OCI-LY1 (cell line): Measurements from ENCODE around the gene WDR41.

ENCODE experiments used
- H2AFZ ChIP-seq: fragments of 200-600 bp; sonication (generic), shearing (Covaris generic); 2 replicates; pipeline ENCODE4 v1.6.0; 2014; ENCODE audit warnings: antibody characterized with exemption, mild to moderate bottlenecking, low read length
- H3F3A ChIP-seq: fragments of 200-600 bp; sonication (generic), shearing (Covaris generic); 2 replicates; pipeline ENCODE4 v1.6.0; 2014; ENCODE audit warnings: mild to moderate bottlenecking, antibody characterized with exemption, low read length, moderate library complexity; ENCODE audit not compliant: insufficient read depth
- H3K27ac ChIP-seq: fragments of 200-600 bp; sonication (generic); 2 replicates; pipeline ENCODE4 v1.5.1; 2014; ENCODE audit warnings: low read length, mixed run types, mild to moderate bottlenecking, low read depth; ENCODE audit not compliant: poor library complexity, severe bottlenecking
- H3K27me3 ChIP-seq: fragments of 200-600 bp; sonication (generic); 2 replicates; pipeline ENCODE4 v1.6.0; 2014; ENCODE audit warnings: antibody characterized with exemption, mild to moderate bottlenecking, low read length, moderate library complexity; ENCODE audit not compliant: insufficient read depth
- H3K36me3 ChIP-seq: fragments of 200-600 bp; sonication (generic); 2 replicates; pipeline ENCODE4 v1.6.1; 2014; ENCODE audit warnings: mild to moderate bottlenecking, antibody characterized with exemption, low read length, moderate library complexity, mixed read lengths; ENCODE audit not compliant: insufficient read depth
- H3K4me1 ChIP-seq: fragments of 200-600 bp; sonication (generic); 2 replicates; pipeline ENCODE4 v1.5.1; 2014; ENCODE audit warnings: mild to moderate bottlenecking, low read length, moderate library complexity; ENCODE audit not compliant: insufficient read depth, severe bottlenecking
- H3K4me2 ChIP-seq: fragments of 200-600 bp; sonication (generic), shearing (Covaris generic); 2 replicates; pipeline ENCODE4 v1.6.1; 2014; ENCODE audit warnings: low read length
- H3K4me3 ChIP-seq: fragments of 200-600 bp; sonication (generic); 2 replicates; pipeline ENCODE4 v1.5.1; 2014; ENCODE audit warnings: low read length, low read depth, mild to moderate bottlenecking, mixed read lengths; ENCODE audit not compliant: poor library complexity, severe bottlenecking
- H3K79me2 ChIP-seq: fragments of 200-600 bp; shearing (Covaris generic); 2 replicates; pipeline ENCODE4 v1.6.1; 2016; ENCODE audit warnings: mixed run types, low read length, mixed read lengths; ENCODE audit not compliant: insufficient read depth
- H3K9ac ChIP-seq: fragments of 200-600 bp; sonication (generic), shearing (Covaris generic); 2 replicates; pipeline ENCODE4 v1.6.1; 2014; ENCODE audit warnings: mild to moderate bottlenecking, low read length, mixed read lengths
- H3K9me2 ChIP-seq: fragments of 200-600 bp; sonication (generic), shearing (Covaris generic); 2 replicates; pipeline ENCODE4 v1.6.1; 2014; ENCODE audit warnings: low read depth, mild to moderate bottlenecking, low read length, mixed read lengths
- H3K9me3 ChIP-seq: fragments of 200-600 bp; shearing (Covaris generic); 2 replicates; pipeline ENCODE4 v1.6.1; 2014; ENCODE audit warnings: low read length, mixed read lengths
- H4K20me1 ChIP-seq: fragments of 200-600 bp; sonication (generic), shearing (Covaris generic); 2 replicates; pipeline ENCODE4 v1.6.0; 2016; ENCODE audit warnings: mild to moderate bottlenecking, low read length; ENCODE audit not compliant: insufficient read depth
- EZH2 ChIP-seq: fragments of 200-600 bp; sonication (generic), shearing (Covaris generic); IDR thresholded peaks from 2 replicates; pipeline ENCODE4 v1.8.0; 2017; ENCODE audit warnings: borderline replicate concordance, mixed run types, mild to moderate bottlenecking, antibody characterized with exemption, low read length, moderate library complexity, mixed read lengths
- TF ChIP-seq, protein P1 (sequence below): fragments of 200-600 bp; sonication (generic), shearing (Covaris generic); IDR thresholded peaks from 2 replicates; pipeline ENCODE4 v1.5.1; 2017; ENCODE audit warnings: mild to moderate bottlenecking, antibody characterized with exemption, low read length, moderate library complexity, mixed read lengths

WDR41 gene

DNA sequence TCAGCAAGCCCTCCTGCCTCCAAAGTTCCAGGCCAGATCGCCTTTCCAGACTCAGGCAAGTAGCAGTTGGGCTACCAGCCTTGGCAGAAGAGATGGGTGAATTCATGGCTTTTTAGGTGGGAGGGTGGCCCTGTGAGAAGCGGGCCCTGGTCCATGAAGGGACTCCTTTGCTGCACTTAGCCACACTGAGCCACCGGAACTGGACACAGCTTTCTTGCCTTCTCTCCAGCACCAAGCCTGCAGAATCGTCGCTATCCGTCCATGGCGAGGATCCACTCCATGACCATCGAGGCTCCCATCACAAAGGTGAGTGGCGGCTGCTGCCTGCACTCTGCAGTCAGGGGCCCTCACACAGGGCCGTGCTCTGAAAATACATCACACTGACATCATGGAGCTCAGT is 85.0 kb downstream of the WDR41 start:
- Histone ChIP-seq H3K9me2 (no peaks in the 10 kb centered on the region), H4K20me1 (no peaks in the 10 kb centered on the region), H3K4me1 (no peaks in the 10 kb centered on the region), H3K79me2 (no peaks in the 10 kb centered on the region), H3F3A (no peaks in the 10 kb centered on the region), H3K9ac (no peak overlapping the region), H3K4me3 (no peak overlapping the region), H2AFZ (no peak overlapping the region), H3K9me3 (no peaks in the 10 kb centered on the region), H3K36me3 (no peaks in the 10 kb centered on the region), H3K4me2 (no peak overlapping the region), H3K27ac (no peak overlapping the region), H3K27me3 (0 out of 2 replicates have a peak, but pooled peaks cover 4% of the 10 kb centered on the region)
- TF ChIP-seq, protein P1, sequence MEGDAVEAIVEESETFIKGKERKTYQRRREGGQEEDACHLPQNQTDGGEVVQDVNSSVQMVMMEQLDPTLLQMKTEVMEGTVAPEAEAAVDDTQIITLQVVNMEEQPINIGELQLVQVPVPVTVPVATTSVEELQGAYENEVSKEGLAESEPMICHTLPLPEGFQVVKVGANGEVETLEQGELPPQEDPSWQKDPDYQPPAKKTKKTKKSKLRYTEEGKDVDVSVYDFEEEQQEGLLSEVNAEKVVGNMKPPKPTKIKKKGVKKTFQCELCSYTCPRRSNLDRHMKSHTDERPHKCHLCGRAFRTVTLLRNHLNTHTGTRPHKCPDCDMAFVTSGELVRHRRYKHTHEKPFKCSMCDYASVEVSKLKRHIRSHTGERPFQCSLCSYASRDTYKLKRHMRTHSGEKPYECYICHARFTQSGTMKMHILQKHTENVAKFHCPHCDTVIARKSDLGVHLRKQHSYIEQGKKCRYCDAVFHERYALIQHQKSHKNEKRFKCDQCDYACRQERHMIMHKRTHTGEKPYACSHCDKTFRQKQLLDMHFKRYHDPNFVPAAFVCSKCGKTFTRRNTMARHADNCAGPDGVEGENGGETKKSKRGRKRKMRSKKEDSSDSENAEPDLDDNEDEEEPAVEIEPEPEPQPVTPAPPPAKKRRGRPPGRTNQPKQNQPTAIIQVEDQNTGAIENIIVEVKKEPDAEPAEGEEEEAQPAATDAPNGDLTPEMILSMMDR: no peak

DNA sequence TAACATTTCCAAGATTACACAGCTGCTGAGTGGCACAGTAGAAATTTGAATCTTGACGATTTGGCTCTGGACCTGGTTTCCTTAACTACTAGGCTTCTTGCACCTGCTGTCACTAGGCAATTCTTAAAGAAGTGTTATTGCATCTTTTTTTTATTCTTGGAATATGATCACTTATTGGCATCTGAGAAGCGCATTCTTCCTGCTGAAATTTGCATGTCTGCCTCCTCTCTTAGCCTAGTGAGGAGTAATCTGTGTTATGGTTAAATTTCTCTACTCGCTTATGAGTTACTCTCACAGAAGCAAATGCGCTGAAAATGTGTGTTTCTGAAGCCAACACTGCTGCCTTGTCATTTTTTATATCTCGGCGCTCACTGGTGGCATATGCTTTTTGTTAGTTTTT is 89.3 kb downstream of the WDR41 start:
- no peaks in the 10 kb centered on the region for H3K27me3 ChIP-seq
- H3F3A ChIP-seq: no peaks in the 10 kb centered on the region
- no peaks in the 10 kb centered on the region for H3K9me2 ChIP-seq
- no peak overlapping the region for H3K4me2 ChIP-seq
- no peaks in the 10 kb centered on the region for H3K36me3 ChIP-seq
- no peak overlapping the region for H2AFZ ChIP-seq
- no peaks in the 10 kb centered on the region for H3K4me1 ChIP-seq
- no peak overlapping the region for H3K9ac ChIP-seq
- H3K9me3 ChIP-seq: no peaks in the 10 kb centered on the region
- no peak overlapping the region for H3K27ac ChIP-seq
- TF ChIP-seq, protein P1: no peak
- no peak for TF ChIP-seq EZH2
- H3K79me2 ChIP-seq: no peaks in the 10 kb centered on the region
- no peaks in the 10 kb centered on the region for H4K20me1 ChIP-seq
- H3K4me3 ChIP-seq: no peak overlapping the region

DNA sequence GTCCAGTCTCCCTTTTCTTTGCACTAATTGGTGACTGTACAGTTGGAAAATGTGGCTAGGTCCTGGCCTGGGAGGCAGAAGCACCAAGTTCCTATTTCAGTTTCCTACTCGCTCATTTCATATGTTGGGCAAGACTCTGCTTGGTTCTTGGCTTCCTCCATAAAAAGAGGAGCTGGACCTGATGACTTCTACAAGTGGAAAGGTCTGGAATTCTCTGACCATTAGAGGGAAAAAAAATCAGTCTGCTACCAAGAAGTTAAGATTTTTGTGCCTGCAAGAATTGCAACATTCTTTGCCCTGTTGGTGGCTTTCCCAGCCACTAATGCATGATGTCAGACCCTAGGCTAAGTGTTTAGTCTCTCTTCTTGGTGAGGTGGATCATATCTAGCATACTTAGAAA is 91.5 kb downstream of the WDR41 start:
- Histone ChIP-seq H3K27me3 (no peaks in the 10 kb centered on the region), H3F3A (no peaks in the 10 kb centered on the region), H3K4me1 (no peaks in the 10 kb centered on the region), H3K4me2 (no peak overlapping the region), H3K9me3 (no peaks in the 10 kb centered on the region), H3K27ac (no peak overlapping the region), H3K79me2 (no peaks in the 10 kb centered on the region), H2AFZ (no peak overlapping the region), H3K9me2 (no peaks in the 10 kb centered on the region), H3K4me3 (no peak overlapping the region), H3K36me3 (no peaks in the 10 kb centered on the region), H4K20me1 (no peaks in the 10 kb centered on the region), H3K9ac (no peak overlapping the region)
- TF ChIP-seq EZH2: no peak
- TF ChIP-seq, protein P1: no peak
